K562 (cell line): ENCODE data around the gene METTL22. TPM values are rescaled to one million over a fixed set of nuclear protein-coding genes. Genes with fewer than 3 reads are reported as not detected.

Experiments
- ARID2 ChIP-seq: fragments of 450-650 bp; IDR thresholded peaks from 2 replicates; pipeline ENCODE4 v1.6.1; 2017; ENCODE audit warnings: antibody characterized with exemption, mild to moderate bottlenecking
- CBFA2T3 ChIP-seq: fragments of 450-650 bp; IDR thresholded peaks from 2 replicates; pipeline ENCODE4 v1.6.1; 2017
- CBX8 ChIP-seq: fragments of 200-600 bp; sonication (generic); IDR thresholded peaks from 2 replicates; pipeline ENCODE4 v1.6.1; 2012; ENCODE audit warnings: borderline replicate concordance, mixed run types, low read depth, mild to moderate bottlenecking, moderate library complexity, mixed read lengths, low read length, control low read depth, inconsistent platforms; ENCODE audit not compliant: poor library complexity, severe bottlenecking; ENCODE audit errors: extremely low read depth
- E2F8 ChIP-seq: fragments of 450-650 bp; IDR thresholded peaks from 2 replicates; pipeline ENCODE4 v1.7.1; 2018; ENCODE audit warnings: mild to moderate bottlenecking, low read depth; ENCODE audit not compliant: partially characterized antibody
- HNRNPH1 ChIP-seq: fragments of 200-400 bp; formaldehyde crosslinking; optimal IDR thresholded peaks from 2 replicates; pipeline ENCODE3; 2017; ENCODE audit warnings: low read depth, mild to moderate bottlenecking, low read length, moderate library complexity
- LARP7 ChIP-seq: fragments of 450-650 bp; IDR thresholded peaks from 2 replicates; pipeline ENCODE4 v1.6.1; 2016
- MXD1 ChIP-seq: fragments of 250-450 bp; sonication (Bioruptor Pico); IDR thresholded peaks from 2 replicates; pipeline ENCODE4 v1.8.0; 2021; ENCODE audit warnings: borderline replicate concordance, mild to moderate bottlenecking, moderate library complexity; ENCODE audit not compliant: poor library complexity, severe bottlenecking
- OTX1 ChIP-seq: fragments of 450-650 bp; formaldehyde crosslinking; IDR thresholded peaks from 2 replicates; pipeline ENCODE4 v1.4.0; 2022; ENCODE audit warnings: mild to moderate bottlenecking
- PHF20 ChIP-seq: fragments of 450-650 bp; IDR thresholded peaks from 2 replicates; pipeline ENCODE4 v1.6.1; 2018; ENCODE audit not compliant: partially characterized antibody
- POLR2A ChIP-seq: fragments of 450-650 bp; conservative IDR thresholded peaks from 2 replicates; pipeline ENCODE4 v1.6.1; 2016
- PTBP1 ChIP-seq: fragments of 200-400 bp; formaldehyde crosslinking; IDR thresholded peaks from 2 replicates; pipeline ENCODE4 v1.6.1; 2017; ENCODE audit warnings: low read depth, low read length
- PURB ChIP-seq: sonication (generic); formaldehyde crosslinking; IDR thresholded peaks from 2 replicates; pipeline ENCODE4 v1.9.0; 2021; ENCODE audit warnings: low read depth, mild to moderate bottlenecking, missing genetic modification reagents
- SMARCB1 ChIP-seq: IDR thresholded peaks from 2 replicates; pipeline ENCODE4 v1.6.1; 2011; ENCODE audit warnings: improper control_type of control experiment, low read depth; ENCODE audit not compliant: insufficient read length
- TBL1XR1 ChIP-seq, 2 experiments: IDR thresholded peaks; 2 replicates each; pipeline ENCODE4 v1.6.1; 2012; ENCODE audit warnings: improper control_type of control experiment in 2 of 2, low read length in 2 of 2, mild to moderate bottlenecking in 1 of 2
- TCF7L2 ChIP-seq: fragments of 150-350 bp; IDR thresholded peaks from 2 replicates; pipeline ENCODE4 v1.6.1; 2016; ENCODE audit warnings: low read depth, mild to moderate bottlenecking, low read length, moderate library complexity
- TCFL5 ChIP-seq: fragments of 250-450 bp; sonication (Bioruptor Pico); conservative IDR thresholded peaks from 2 replicates; pipeline ENCODE4 v1.6.1; 2021; ENCODE audit warnings: mild to moderate bottlenecking, moderate library complexity, matching md5 sums
- XRCC4 ChIP-seq: IDR thresholded peaks from one replicate; pipeline ENCODE4 v1.6.1; 2011; ENCODE audit not compliant: insufficient read depth, insufficient read length; ENCODE audit errors: extremely low read depth
- ZNF589 ChIP-seq: fragments of 200-800 bp; sonication (Bioruptor generic); IDR thresholded peaks from 2 replicates; pipeline ENCODE4 v1.6.1; 2016; ENCODE audit warnings: low read depth, missing genetic modification characterization, missing compliant biosample characterization
- ZNF695 ChIP-seq: fragments of 450-650 bp; formaldehyde crosslinking; IDR thresholded peaks from 2 replicates; pipeline ENCODE4 v1.4.0; 2020; ENCODE audit warnings: mild to moderate bottlenecking, moderate library complexity
- polyA plus RNA-seq, 8 experiments: library from polyadenylated mRNA; depleted of rRNA in 4 of 8; stranded (reverse) in 5 of 8; unstranded in 3 of 8; fragments of >200 nt; fragmentation: Nextera tagmentation in 2 of 8; fragmentation: Illumina TruSeq in 1 of 8; extraction: Ambion mirVana in 2 of 8; extraction: Trizol in 1 of 8; gene quantifications; 2 replicates each; pipeline versions ENCODE4 v1.2.1 to v1.2.3, GENCODE V29; 2011 to 2014; ENCODE audit warnings: inconsistent platforms in 1 of 8, missing spikeins in 1 of 8
- total RNA-seq, 7 experiments: library from RNA; depleted of rRNA in 6 of 7; stranded (reverse); fragments of >200 nt in 6 of 7; fragmentation: Illumina TruSeq in 2 of 7; extraction: Trizol in 2 of 7; gene quantifications; 2 replicates each; pipeline versions ENCODE4 v1.2.1 to v1.2.3, GENCODE V29; 2011 to 2021; ENCODE audit warnings: low replicate concordance in 1 of 7
- TF ChIP-seq, protein P1 (sequence below): fragments of 250-450 bp; sonication (Bioruptor Pico); IDR thresholded peaks from 2 replicates; pipeline ENCODE4 v1.8.0; 2021; ENCODE audit warnings: moderate library complexity, mild to moderate bottlenecking, inconsistent platforms
- TF ChIP-seq, protein P2 (sequence below): fragments of 250-450 bp; sonication (Bioruptor Pico); IDR thresholded peaks from 2 replicates; pipeline ENCODE4 v1.4.0; 2020; ENCODE audit warnings: borderline replicate concordance
- TF ChIP-seq, protein P3 (sequence below): fragments of 250-450 bp; sonication (Bioruptor Pico); IDR thresholded peaks from 2 replicates; pipeline ENCODE4 v1.5.0; 2021

The METTL22 gene
- total and polyA plus RNA-seq, 9 of the 15 experiments (the other 6 are each of a cell fraction or from before 2014, with no cell fraction given): 6.9 to 33.2 (median 18.5) TPM

DNA sequence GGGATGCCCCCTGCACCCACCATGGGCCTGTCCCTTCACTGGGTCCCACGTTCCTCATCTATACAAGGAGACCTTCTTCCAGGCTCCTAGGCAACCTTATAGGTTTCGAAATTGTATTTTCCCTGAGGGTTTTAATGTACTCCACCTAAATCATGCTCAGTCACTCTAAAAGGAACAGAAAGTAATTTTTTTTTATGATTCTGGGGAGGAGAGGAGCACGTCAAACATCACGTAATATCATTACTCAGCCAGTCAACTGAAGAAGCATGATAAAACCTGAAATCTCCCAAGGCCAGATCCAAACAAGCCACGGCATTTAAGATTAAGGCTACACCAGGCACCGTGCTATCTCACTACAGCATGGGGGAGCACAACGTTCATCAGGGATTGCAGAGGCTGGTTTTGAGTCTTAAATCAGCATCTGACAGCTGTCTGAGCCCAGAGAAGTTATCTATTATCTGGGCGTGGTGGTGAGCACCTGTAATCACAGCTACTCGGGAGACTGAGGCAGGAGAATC lies 27.3 kb upstream of the METTL22 start (continued):
- TF ChIP-seq, protein P1, sequence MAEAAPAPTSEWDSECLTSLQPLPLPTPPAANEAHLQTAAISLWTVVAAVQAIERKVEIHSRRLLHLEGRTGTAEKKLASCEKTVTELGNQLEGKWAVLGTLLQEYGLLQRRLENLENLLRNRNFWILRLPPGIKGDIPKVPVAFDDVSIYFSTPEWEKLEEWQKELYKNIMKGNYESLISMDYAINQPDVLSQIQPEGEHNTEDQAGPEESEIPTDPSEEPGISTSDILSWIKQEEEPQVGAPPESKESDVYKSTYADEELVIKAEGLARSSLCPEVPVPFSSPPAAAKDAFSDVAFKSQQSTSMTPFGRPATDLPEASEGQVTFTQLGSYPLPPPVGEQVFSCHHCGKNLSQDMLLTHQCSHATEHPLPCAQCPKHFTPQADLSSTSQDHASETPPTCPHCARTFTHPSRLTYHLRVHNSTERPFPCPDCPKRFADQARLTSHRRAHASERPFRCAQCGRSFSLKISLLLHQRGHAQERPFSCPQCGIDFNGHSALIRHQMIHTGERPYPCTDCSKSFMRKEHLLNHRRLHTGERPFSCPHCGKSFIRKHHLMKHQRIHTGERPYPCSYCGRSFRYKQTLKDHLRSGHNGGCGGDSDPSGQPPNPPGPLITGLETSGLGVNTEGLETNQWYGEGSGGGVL (CRISPR knock-in tag): no peak
- TF ChIP-seq, protein P2, sequence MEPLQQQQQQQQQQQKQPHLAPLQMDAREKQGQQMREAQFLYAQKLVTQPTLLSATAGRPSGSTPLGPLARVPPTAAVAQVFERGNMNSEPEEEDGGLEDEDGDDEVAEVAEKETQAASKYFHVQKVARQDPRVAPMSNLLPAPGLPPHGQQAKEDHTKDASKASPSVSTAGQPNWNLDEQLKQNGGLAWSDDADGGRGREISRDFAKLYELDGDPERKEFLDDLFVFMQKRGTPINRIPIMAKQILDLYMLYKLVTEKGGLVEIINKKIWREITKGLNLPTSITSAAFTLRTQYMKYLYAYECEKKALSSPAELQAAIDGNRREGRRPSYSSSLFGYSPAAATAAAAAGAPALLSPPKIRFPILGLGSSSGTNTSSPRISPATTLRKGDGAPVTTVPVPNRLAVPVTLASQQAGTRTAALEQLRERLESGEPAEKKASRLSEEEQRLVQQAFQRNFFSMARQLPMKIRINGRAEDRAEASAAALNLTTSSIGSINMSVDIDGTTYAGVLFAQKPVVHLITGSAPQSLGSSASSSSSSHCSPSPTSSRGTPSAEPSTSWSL: no peak
- TF ChIP-seq TCF7L2 (no peak), TCFL5 (no peak), E2F8 (no peak), PHF20 (no peak), MXD1 (CRISPR knock-in tag) (no peak), CBX8 (no peak), XRCC4 (no peak), ARID2 (no peak), SMARCB1 (no peak), POLR2A (no peak), ZNF589 (CRISPR knock-in tag) (peak; percentile 68; the same call in 1 of the 2 replicates), ZNF695 (CRISPR knock-in tag) (no peak), PURB (CRISPR knock-in tag) (no peak), TBL1XR1 (IDR thresholded peaks at IDR 0.05; ENCODE audit: low read length in 2 of 2) (peak in 1 of 2 experiments; percentile 72; a peak in 1 of 4 replicates), HNRNPH1 (no peak), LARP7 (no peak), OTX1 (no peak), CBFA2T3 (peak; percentile 98), PTBP1 (no peak)
- TF ChIP-seq, protein P3, sequence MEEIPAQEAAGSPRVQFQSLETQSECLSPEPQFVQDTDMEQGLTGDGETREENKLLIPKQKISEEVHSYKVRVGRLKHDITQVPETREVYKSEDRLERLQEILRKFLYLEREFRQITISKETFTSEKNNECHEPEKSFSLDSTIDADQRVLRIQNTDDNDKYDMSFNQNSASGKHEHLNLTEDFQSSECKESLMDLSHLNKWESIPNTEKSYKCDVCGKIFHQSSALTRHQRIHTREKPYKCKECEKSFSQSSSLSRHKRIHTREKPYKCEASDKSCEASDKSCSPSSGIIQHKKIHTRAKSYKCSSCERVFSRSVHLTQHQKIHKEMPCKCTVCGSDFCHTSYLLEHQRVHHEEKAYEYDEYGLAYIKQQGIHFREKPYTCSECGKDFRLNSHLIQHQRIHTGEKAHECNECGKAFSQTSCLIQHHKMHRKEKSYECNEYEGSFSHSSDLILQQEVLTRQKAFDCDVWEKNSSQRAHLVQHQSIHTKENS (CRISPR knock-in tag): no peak
